Uterus (tissue), 2 donors: ENCODE data around the gene PRKG2.

Experiments used
- CTCF ChIP-seq, 4 experiments: fragments of 200-600 bp in 2 of 4; fragments of 450-650 bp in 2 of 4; sonication (generic) in 2 of 4; IDR thresholded peaks; one replicate each; pipeline ENCODE4 v1.5.1; 2016 to 2019; ENCODE audit warnings: antibody characterized with exemption in 4 of 4, mild to moderate bottlenecking in 2 of 4, moderate library complexity in 1 of 4
- POLR2A ChIP-seq, 2 donors: fragments of 450-650 bp; IDR thresholded peaks; one replicate each; pipeline ENCODE4 v1.6.1; 2016; ENCODE audit warnings: antibody characterized with exemption in 2 of 2, mild to moderate bottlenecking in 1 of 2, moderate library complexity in 1 of 2

GRCh38 chr4:81257021-81257420 is 42.0 kb upstream of the PRKG2 start:
- no peak for TF ChIP-seq CTCF (IDR thresholded peaks at IDR 0.05)
- TF ChIP-seq POLR2A (IDR thresholded peaks at IDR 0.05), result no peak
